GM19467 (cell line): Measurements from ENCODE around the gene ZSCAN22.

ENCODE experiments used
- ATAC-seq: cut with Tn5 transposase; IDR thresholded peaks from one replicate; pipeline ENCODE4 v1.9.1; 2021; ENCODE audit warnings: mild to moderate bottlenecking, moderate library complexity; ENCODE audit not compliant: unreplicated experiment

Gene ZSCAN22

GRCh38 chr19:58350871-58351557 lies 24.2 kb downstream of the ZSCAN22 start:
- no peak for ATAC-seq

- no peak for ATAC-seq
Observed at GRCh38 chr19:58351558-58351878, 24.7 kb downstream of the ZSCAN22 start.

GRCh38 chr19:58351990-58352755 lies 25.4 kb downstream of the ZSCAN22 start:
- ATAC-seq = no peak

GRCh38 chr19:58352760-58353671 lies 26.2 kb downstream of the ZSCAN22 start, which contains the start of gene A1BG:
TSS of gene A1BG (minus strand) at chr19:58353492. CDS start at chr19:58353437, 55 bp downstream.
- ATAC-seq = no peak

GRCh38 chr19:58353717-58354477 lies 27.1 kb downstream of the ZSCAN22 start:
- ATAC-seq = no peak

- ATAC-seq = no peak
Observed at GRCh38 chr19:58354478-58355030, 27.8 kb downstream of the ZSCAN22 start.

- ATAC-seq = no peak
Observed at GRCh38 chr19:58355215-58355796, 28.5 kb downstream of the ZSCAN22 start.

- no peak for ATAC-seq
Observed at GRCh38 chr19:58355908-58356765, 29.3 kb downstream of the ZSCAN22 start.

GRCh38 chr19:58356766-58357480 lies 30.1 kb downstream of the ZSCAN22 start:
- ATAC-seq = no peak

- no peak for ATAC-seq
Observed at GRCh38 chr19:58357481-58358145, 30.8 kb downstream of the ZSCAN22 start.

GRCh38 chr19:58361900-58362271 lies 35.1 kb downstream of the ZSCAN22 start:
- ATAC-seq = peak; percentile 22

GRCh38 chr19:58362272-58362994 lies 35.6 kb downstream of the ZSCAN22 start, which contains the start of gene ZNF497:
TSS of gene ZNF497 (minus strand) at chr19:58362751. CDS start at chr19:58357635, 5,116 bp downstream.
- ATAC-seq = peak; percentile 84

- ATAC-seq = no peak
Observed at GRCh38 chr19:58364146-58364545, 37.4 kb downstream of the ZSCAN22 start.

GRCh38 chr19:58366585-58367430 lies 40.0 kb downstream of the ZSCAN22 start:
- ATAC-seq = no peak

- ATAC-seq = no peak
Observed at GRCh38 chr19:58367698-58368454, 41.1 kb downstream of the ZSCAN22 start.
